Smooth muscle cell of the coronary artery (primary cell): ENCODE data around the gene RNF169. TPM values are rescaled to one million over a fixed set of nuclear protein-coding genes. Genes with fewer than 3 reads are reported as not detected.

ENCODE experiments used
- total RNA-seq: library from RNA; depleted of rRNA; stranded (reverse); fragments of >200 nt; gene quantifications from 2 replicates; pipeline ENCODE4 v1.2.3, GENCODE V29; 2014; ENCODE audit warnings: low replicate concordance

Gene RNF169
- total RNA-seq, result 14.4 and 24.0 TPM in 2 replicates

GRCh38 chr11:74748211-74749126 is at the start of gene RNF169:
Gene RNF169, plus strand, starts transcription at chr11:74748849. Its CDS starts 32 bp downstream, at chr11:74748881.

GRCh38 chr11:74731301-74732094 is 17.2 kb upstream of the RNF169 start, which contains the start of gene CHRDL2:
Gene CHRDL2, minus strand, starts transcription at chr11:74731426. Its CDS starts 538 bp downstream, at chr11:74730888.

Other genes starting within 250 kb of the RNF169 start
- gene POLD3, start 156.3 kb upstream of the RNF169 start, total RNA-seq, result 5.1 and 7.0 TPM in 2 replicates
- not detected in 2 replicates for gene CHRDL2, start 17.4 kb upstream of the RNF169 start, total RNA-seq
- 2.9 and 8.9 TPM in 2 replicates for gene XRRA1, start 200.2 kb downstream of the RNF169 start, total RNA-seq
- gene SPCS2, start 200.4 kb downstream of the RNF169 start, total RNA-seq, result 22.3 and 56.0 TPM in 2 replicates
- 4.0 and 6.6 TPM in 2 replicates for gene NEU3, start 240.1 kb downstream of the RNF169 start, total RNA-seq